H54 (cell line): Measurements from ENCODE around the gene PI4KA.
"Not testable (repeated sequence)": the region's sequence is repeated elsewhere in the genome, so short reads cannot be mapped to it uniquely, and the experiment has no call there.

Experiments used
- DNase-seq: peaks from one replicate; pipeline ENCODE4 v3.0.0; 2011; ENCODE audit warnings: low spot score, mixed read lengths; ENCODE audit not compliant: insufficient read length
- FAIRE-seq: peaks from 3 replicates; lab custom pipeline; 2011; peaks lifted over from hg19 to GRCh38; lab: Jason Lieb, UNC
- POLR2A ChIP-seq: IDR thresholded peaks from 2 replicates; pipeline ENCODE4 v1.6.1; 2011; ENCODE audit warnings: low read depth, mild to moderate bottlenecking, low read length

The PI4KA gene

GRCh38 chr22:20858615-20859416 is at the start of gene PI4KA, which contains the start of gene SNAP29:
Gene PI4KA, minus strand, starts transcription at chr22:20858811. Its CDS starts 86 bp downstream, at chr22:20858725.
Gene SNAP29, plus strand, starts transcription at chr22:20859007. Its CDS starts 104 bp downstream, at chr22:20859111.
- DNase-seq (peak; percentile 93), FAIRE-seq (no peak)
- peak; percentile 47 for TF ChIP-seq POLR2A

- no peak for TF ChIP-seq POLR2A
- FAIRE-seq (no peak), DNase-seq (no peak)
Observed at GRCh38 chr22:20906387-20906767, 47.8 kb upstream of the PI4KA start.

- FAIRE-seq (no peak), DNase-seq (no peak)
- no peak for TF ChIP-seq POLR2A
Observed at GRCh38 chr22:20905415-20906386, 47.1 kb upstream of the PI4KA start.

GRCh38 chr22:20904980-20905355 is 46.4 kb upstream of the PI4KA start:
- TF ChIP-seq POLR2A, result no peak
- DNase-seq (no peak), FAIRE-seq (no peak)

- DNase-seq (no peak), FAIRE-seq (peak; percentile 82)
- no peak for TF ChIP-seq POLR2A
Observed at GRCh38 chr22:20904008-20904979, 45.7 kb upstream of the PI4KA start.

GRCh38 chr22:20903093-20903492 is 44.5 kb upstream of the PI4KA start:
- FAIRE-seq, result no peak
- no peak for TF ChIP-seq POLR2A

GRCh38 chr22:20901093-20902033 is 42.8 kb upstream of the PI4KA start:
- not testable (repeated sequence) for FAIRE-seq, DNase-seq

More at GRCh38 chr22:20903093-20903492, 44.5 kb upstream of the PI4KA start:
- DNase-seq, result no peak

- TF ChIP-seq POLR2A, result no peak
- FAIRE-seq (no peak), DNase-seq (no peak)
Observed at GRCh38 chr22:20899827-20900423, 41.3 kb upstream of the PI4KA start.

- not testable (repeated sequence) for DNase-seq, FAIRE-seq
Observed at GRCh38 chr22:20897737-20898136, 39.1 kb upstream of the PI4KA start.

- no peak for FAIRE-seq
- TF ChIP-seq POLR2A, result no peak
Observed at GRCh38 chr22:20890975-20891374, 32.4 kb upstream of the PI4KA start.

GRCh38 chr22:20889904-20890540 is 31.4 kb upstream of the PI4KA start:
- DNase-seq (no peak), FAIRE-seq (no peak)
- TF ChIP-seq POLR2A, result no peak

More at GRCh38 chr22:20890975-20891374, 32.4 kb upstream of the PI4KA start:
- no peak for DNase-seq
